Head of caudate nucleus (tissue), 42 donors: ENCODE data around the gene COX7B2.
A peak's percentile ranks its signal among the peaks of the same experiment; 100 is the strongest.

ENCODE experiments used
- DNase-seq, 42 donors: peaks; one replicate each; pipeline versions ENCODE4 v3.0.0 to v3.0.0-alpha.2; 2020 to 2021; ENCODE audit warnings: mixed read lengths in 7 of 42
- intact Hi-C: fragments of 100-400 bp; cut with DNase I; formaldehyde crosslinking; loops from one replicate; pipeline ENCODE4 v1.15.0; 2022

The COX7B2 gene, protein sequence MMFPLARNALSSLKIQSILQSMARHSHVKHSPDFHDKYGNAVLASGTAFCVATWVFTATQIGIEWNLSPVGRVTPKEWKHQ

DNA sequence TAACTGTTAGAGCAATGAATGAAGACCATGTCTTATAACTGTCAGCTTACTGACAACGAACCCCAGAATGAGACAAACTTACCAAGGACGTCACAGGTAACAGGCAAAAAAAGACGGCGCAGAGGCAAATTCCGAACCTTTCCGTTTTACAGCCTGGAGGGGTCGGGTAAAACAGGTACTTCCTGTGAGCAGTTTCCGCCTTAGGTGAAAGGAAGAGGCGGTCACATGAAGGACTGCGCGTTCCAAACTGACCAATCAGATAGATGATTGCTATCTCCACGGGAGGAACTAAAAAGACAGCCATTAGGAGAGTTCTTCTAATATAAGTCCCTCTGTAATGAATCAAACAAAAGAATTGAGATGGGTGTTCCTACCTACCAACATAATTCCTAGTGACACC lies at the start of gene COX7B2:
Gene COX7B2 (minus strand): TSS at position 168 of the 400 bp plus-strand sequence. CDS start 174,053 bp downstream, outside the sequence.
- no peak for DNase-seq
- intact Hi-C loops = no loop called here

DNA sequence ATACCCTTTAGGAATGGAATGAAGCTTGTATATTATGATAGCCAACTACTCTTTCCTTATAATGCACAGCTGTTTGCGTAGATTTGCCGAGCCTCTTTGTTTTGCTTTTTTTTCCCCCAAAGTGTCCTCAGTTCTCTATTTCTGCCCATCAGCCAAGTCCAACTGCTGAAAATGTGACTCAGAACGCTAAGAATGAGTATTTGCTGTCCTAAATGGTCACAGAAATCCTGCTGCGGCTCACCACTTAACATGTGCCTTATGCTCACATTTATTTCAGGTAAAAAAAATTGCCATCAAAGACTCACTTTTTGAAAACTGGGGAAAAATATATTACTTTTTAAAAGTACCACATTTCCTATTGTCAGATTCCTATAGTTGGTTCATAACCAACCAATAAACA lies 47.4 kb upstream of the COX7B2 start:
- intact Hi-C loops = no loop called here

DNA sequence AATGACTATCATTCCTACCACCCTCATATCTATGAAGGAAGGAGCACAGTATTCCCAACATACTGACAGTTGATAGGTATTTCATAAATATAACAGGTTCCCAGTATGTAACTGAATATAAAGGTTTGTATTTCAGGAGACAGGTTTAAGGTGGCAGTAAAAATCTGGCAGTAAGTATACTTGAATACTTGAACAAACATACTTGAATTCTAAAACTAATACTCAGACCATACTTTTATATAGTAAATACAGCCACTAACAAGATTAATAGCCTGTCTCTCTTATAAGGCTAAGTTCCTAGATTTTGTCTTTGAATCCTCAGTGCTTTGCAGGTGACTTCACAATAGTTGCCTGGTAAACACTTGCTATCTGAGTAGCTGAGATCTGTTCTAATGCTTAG lies 46.6 kb upstream of the COX7B2 start:
- intact Hi-C loops = no loop called here
- no peak for DNase-seq

More for the DNA sequence above, 47.4 kb upstream of the COX7B2 start:
- DNase-seq = no peak

DNA sequence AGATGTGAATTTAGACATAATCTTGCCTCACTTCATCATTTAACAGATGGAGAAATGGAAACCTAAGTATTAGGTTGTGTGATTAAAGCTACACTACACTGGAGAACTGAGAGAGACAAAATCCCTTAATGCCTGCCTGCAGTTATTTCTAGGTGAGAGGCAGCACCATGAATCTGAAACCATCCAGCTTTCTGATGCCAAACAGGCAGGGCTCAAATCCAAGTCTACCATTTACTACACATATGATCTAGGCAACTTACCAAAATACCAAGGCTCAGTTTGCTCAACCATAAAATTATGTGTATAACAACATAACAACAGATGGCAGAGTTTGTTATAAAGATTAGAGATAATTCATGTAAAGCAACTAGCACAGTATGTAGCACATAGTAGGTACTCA lies 45.6 kb upstream of the COX7B2 start:
- no peak for DNase-seq
- intact Hi-C loops = no loop called here

DNA sequence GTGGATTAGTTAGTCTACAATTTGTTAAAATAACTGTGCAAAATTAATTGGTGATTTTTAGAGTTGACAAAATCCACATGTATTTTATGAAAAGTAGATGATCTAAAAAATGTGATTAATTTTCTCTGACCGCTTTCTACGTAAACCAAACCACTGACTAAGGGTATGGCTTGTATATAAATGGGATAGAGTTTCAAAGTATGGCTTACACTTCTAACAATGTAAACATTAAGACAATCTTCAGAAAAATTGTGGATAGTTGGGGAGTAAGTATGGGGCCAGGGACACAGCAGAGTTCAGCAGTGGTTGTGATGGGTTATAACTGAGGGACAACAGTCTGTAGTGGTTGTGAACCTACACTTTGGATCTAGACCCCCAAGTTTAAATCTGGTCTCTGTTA lies 44.5 kb upstream of the COX7B2 start:
- intact Hi-C loops = no loop called here
- DNase-seq = no peak

DNA sequence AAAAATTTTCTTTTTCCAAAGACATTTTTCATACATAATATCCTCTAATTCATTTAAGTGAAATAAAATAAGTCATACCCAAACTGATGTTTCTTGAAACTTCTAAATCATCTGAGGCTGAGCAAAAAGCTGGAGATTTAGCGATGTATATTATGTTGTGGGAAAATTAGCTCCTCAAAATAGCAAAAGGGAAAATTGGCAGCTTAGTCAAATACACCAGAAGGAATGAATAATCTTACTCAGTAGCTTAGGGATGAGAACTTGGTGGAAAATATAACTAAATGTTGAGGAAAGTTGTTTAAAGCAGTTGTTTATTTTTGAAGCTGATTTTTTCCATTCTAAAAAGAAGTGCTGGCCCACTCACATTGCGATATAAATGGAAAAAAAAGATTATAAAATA lies 43.4 kb upstream of the COX7B2 start:
- no peak for DNase-seq
- intact Hi-C loops = no loop called here

DNA sequence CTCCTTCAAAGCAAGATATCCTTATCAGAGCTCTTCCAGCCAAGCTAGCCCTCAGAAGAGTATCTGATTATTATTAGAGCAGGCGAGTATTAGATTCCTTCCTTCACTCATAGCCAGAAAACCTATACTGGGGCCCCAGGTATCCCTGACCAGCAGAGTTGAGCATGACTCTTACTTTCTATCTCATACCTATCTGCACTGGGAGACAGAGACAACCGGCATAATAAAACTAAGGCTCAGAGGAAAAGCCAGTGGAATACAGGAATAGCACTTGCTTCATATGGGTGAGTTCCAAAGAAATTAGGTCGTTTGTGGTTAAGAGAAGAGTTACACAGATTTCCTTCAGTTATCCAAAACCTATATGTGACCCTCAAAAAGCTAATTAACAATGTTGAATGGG lies 41.8 kb upstream of the COX7B2 start:
- intact Hi-C loops = no loop called here
- DNase-seq = no peak

DNA sequence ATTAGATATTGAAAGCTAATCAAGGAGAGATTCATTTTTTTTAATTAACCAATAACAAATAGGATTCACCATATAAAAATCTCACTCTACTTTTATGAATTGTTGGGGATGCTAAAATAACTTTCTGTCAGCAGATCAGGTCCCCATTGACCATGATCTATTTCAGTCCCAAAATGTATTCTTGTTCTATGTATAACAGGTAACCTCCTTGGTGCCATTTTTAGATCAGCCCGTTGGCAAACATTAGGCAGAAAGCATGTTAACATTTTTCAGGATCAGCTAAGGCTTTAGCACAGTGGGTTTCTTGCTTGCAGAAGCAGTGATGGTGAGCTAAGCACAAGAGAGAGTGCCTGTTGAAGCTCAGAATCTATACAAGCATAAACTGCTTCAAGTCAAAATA lies 40.8 kb upstream of the COX7B2 start:
- no peak for DNase-seq
- intact Hi-C loops = no loop called here

DNA sequence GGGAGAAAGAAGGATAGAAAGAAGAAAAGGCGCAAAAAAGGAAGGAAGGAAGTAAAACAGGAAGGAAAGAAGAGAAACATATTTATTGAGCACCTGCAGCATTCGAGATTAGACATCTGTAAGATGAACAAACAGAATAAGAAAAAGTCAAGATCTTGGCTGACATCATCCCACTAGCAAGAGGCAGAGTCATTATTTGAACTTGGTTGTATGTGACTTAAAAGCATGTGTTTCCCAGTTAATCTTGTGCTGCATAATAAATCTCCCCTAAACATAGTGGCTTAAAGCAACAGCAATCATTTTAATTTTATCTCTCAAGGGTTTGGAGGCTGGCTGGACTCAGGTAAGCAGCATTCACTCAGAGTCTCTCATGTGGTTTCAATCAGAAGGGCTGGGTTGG lies 38.5 kb upstream of the COX7B2 start:
- DNase-seq = no peak
- intact Hi-C loops = no loop called here

DNA sequence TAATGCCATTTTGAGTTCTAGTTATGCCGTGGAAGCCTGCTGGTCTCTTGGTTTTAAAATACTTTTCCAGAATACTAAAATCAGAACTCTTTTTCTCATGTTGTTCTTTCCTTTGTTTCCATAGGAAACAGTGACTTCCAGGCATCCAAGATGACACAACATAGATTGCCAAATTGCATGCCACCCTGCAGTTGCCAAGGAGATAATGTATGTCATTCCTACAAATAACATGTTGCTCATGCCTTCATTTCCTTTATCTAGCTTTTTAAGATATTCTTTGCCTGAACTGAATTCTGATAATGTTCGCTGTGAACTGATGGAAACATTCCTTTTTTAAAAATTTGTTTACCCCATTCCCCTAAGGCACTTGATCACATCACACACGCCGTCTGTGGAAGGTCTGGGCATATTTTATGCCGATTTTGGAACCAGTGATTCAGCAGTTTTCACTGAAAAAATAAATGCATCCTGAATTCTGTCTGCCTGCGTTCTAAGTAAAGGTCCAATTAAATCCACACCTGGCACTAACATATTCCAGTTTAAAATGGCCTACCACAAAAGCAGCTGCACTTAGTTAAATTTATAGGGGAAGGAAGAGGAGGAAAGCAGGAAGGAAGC lies 38.0 kb upstream of the COX7B2 start:
- intact Hi-C loops = no loop called here
- peak in 4 of 42 donors; percentile 13 to 42 (median 26) for DNase-seq

DNA sequence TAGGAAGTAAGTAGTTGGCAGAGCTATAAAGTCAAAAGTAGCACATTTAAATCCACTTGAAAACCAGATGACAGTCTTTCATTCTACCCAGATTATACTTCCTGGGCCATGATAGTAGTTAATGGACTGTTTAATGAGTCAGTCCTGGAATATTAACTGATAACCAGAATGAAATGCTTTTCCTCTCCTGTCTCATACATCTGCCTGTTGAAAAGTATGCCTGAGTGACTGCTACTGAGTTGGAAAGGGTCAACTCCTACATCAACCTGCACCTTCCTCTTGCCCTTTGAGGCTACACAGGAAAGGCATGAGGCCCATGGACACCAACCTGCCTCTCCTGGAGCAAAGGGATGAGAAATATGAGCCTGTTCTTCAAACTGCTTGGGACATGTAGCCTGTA lies 36.0 kb upstream of the COX7B2 start:
- intact Hi-C loops = no loop called here
- no peak for DNase-seq

DNA sequence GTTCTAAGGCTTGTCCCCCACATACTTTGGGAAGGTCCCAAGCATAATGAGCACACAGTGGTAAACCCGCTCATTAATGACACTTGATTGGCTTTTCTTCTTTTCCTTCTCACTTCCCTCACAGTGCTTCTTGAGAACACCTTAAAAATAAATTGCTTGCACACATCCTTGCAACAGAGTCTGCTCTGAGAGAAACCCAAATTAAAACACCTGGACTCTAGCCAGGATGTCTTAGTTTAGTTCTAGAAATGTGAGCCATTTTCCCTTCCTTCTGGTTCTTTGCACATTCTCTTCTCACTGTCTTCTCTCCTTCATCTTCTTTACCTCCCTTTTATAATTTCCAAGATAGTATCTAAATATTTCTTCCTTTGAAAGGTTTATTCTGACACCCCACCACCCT lies 35.3 kb upstream of the COX7B2 start:
- DNase-seq = no peak
- intact Hi-C loops = no loop called here

DNA sequence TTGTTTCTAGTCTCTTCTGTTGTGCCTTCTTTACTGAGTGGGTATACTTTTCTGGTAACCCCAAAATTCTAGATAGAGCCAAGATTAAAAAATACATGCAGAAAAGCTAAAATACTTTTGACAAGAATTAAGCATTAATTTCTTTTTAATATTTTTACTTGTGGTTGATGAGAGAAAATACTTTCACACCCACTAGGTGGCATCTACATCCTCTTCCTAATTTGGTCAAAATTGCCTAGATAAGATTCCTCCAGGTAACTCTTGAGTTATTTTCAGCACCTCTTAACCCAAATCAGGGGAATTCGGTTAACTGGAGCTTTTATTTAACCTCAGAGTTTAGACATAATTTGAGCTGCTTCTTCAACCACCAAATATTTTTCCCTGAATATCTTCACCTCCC lies 28.4 kb upstream of the COX7B2 start:
- DNase-seq = no peak
- intact Hi-C loops = loop anchor here (10.0 kb wide), 1 partner anchor 447 kb away; no protein-coding TSS in a partner anchor

DNA sequence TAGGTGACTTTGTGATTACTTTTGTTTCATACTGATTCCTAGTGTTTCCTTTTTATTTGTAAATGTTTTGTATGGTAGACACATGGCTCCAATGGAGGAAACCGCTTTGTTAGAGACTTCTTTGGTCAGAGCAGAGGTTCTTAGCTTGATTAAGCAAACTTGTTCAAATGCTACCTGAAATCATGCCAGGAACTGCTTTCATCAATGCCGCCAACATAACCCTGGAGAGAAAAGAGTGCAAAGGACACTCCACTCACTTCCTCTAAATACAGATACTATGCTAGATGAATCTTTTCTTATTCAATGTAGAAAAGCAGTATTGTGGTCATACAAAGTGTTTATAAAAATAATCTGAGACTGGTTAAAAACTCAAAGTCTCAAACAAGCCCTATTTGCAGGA lies 25.7 kb upstream of the COX7B2 start:
- intact Hi-C loops = loop anchor here (10.0 kb wide), 1 partner anchor 450 kb away; no protein-coding TSS in a partner anchor
- DNase-seq = no peak

DNA sequence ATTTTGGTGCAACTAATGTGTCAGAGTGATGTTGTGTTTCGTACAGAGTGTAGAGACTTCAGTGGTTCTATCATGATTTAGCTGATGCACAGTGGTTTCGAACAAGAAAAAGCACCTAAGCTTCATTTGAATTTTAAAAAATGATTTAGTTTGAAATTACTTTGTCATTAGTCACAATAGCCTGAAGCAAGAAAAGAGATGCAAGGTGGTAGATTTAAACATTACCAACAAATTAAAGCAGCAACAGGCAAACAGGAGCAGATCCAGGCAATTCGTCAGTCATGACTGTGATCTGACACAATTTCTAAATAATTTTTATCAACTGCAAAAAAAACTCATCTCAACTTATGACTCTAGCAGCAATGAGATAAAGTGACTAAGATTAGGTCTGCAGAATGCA lies 24.6 kb upstream of the COX7B2 start:
- no peak for DNase-seq
- intact Hi-C loops = loop anchor here (10.0 kb wide), 1 partner anchor 451 kb away; no protein-coding TSS in a partner anchor

DNA sequence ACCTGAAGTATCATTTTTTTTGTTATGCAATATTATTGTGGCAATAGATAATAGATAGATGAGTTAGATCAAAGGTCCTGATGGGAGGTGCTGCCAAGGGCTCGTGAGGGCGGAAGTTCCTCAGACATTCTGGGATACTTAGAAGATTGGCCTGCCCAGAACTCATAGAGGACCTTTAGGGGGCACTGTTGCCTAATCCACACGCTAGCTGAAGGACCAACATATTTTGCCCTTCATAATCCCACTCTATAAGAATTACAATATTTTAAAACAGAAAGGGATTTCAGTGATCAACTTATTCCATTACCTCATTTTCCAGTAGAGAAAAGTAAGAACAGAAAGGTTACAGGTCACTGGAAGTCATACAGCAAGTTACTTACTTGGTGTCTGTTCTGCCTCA lies 22.9 kb upstream of the COX7B2 start:
- intact Hi-C loops = loop anchor here (10.0 kb wide), 1 partner anchor 453 kb away; no protein-coding TSS in a partner anchor
- peak in 37 of 42 donors; percentile 5 to 83 (median 43) for DNase-seq

DNA sequence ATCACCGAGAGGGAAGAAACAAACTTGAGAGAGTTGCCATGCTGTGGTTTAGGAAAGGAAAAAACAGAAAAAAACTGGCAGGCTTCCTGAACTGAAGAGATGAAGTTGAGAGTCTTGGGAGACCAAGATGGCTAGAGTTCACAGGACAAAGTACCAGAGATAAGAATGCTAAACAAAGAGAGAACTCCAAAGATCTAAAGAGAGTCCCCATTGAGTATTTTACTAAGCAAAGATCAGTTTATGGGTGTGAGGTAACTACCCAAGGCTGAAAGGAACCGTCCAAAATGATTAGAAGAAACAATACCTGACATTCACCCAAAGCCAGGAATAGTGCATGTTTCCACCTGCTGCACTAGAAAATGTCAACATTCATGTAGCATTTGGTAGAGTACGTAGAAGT lies 21.8 kb upstream of the COX7B2 start:
- no peak for DNase-seq
- intact Hi-C loops = loop anchor here (10.0 kb wide), 1 partner anchor 454 kb away; no protein-coding TSS in a partner anchor

DNA sequence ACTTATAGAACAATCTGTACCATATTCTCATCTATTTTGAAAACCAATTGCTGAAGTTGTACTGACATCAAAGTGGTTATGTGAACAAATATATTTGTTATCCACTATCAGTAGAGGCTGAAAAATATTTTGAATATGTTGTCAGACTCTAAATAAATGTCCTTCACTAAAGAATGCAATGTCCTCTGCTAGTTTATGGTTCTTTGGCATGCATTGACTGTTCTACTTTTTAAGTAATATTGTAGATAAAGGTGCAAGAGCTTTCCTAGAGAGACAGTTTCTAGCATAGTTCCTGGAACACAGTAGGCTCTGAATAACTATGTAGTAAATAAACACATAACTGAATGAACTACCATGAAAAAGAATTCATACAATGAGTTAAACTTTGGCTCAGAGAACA lies 18.2 kb upstream of the COX7B2 start:
- intact Hi-C loops = no loop called here
- no peak for DNase-seq

DNA sequence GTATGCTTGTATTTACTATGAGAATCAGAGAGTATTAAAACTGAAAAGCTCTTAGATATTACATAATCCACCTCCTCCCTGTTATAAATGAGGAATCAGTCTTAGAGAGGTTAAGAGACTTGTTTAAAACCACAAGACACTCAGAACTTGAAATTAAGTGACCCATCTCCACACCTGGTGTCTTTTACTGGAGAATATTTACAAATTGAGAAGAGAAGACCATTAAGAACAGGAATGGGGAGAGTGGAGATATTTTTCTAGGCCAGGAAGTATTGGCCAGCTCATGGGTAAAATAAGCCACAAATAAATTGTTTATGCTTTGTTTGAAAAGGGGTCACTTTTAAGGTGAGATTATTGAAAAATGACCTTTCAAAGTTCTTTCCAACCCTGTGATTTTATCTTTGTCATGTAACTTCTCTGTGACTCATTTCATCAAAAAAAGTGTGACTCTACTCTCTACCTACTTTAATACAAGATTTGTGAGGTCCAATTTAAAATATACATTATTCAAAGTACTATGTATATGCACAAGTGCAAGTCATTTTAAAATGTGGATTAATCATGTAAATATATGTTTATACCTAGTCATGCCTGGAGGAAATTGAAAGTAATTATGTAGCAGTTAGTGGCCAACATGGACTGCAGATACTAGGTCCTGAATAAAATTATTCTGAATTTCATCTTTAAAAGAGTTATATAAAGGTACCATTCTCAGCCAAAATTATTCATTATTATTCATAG lies 15.9 kb upstream of the COX7B2 start:
- intact Hi-C loops = no loop called here
- no peak for DNase-seq

DNA sequence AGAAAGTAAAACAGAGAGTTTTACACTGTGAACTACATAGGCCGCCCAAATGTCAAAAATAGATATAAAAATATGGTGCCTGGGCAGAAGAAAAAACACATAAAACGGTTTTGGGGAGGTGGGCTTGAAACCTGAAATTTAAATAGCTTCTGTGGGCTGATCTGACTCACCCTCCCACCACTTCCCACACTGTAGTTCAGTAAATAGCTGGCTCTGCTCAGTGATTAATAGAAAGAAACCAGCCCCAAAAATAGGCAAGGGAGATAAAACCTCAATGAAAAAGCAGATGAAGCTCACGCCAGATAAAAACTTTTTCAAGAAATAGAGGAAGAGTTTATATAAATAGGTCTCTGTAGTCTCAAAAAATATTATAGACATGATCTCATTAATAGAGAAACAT lies 13.2 kb upstream of the COX7B2 start:
- peak in 1 of 42 donors; percentile 15 for DNase-seq
- intact Hi-C loops = no loop called here

DNA sequence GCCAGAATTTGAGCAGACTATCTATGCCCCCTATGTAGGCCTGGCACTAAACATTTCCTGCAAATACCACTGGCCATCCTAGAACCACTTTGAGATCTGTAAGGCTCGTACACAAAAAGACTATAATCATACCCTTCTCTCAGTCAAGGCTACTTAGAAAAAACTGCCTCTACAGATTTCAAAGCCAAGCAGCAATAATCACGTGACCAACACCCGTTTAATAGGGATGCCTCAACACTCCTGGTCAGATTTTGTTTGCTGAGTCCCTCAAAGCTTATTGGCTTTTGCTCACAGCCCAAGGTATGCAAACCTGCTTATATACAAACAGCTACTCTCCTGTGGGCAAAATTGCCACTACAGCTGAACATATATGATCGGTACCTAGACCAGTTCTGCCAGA lies 897 bp downstream of the COX7B2 start:
- intact Hi-C loops = no loop called here
- no peak for DNase-seq
